ENCODE measurements around the gene LY86. TPM values are rescaled to one million over a fixed set of nuclear protein-coding genes. Genes with fewer than 3 reads are reported as not detected.

The LY86 gene
- total and polyA plus RNA-seq, 12 donors = 0.23 to 7.6 (median 0.91) TPM

- intact Hi-C loops (cut with DNase I) = loop anchor here in 5 of 10 donors (10.0 kb wide), 3 partner anchors 89 to 679 kb away; no protein-coding TSS in a partner anchor
- 89 to 99% methylated on average over 3 of the region's 3 CpGs for WGBS, 2 donors
These were observed 23.0 kb upstream of the LY86 start for GRCh38 chr6:6565488-6565887.

GRCh38 chr6:6566766-6567165 lies 21.8 kb upstream of the LY86 start:
- TF ChIP-seq, protein P1, sequence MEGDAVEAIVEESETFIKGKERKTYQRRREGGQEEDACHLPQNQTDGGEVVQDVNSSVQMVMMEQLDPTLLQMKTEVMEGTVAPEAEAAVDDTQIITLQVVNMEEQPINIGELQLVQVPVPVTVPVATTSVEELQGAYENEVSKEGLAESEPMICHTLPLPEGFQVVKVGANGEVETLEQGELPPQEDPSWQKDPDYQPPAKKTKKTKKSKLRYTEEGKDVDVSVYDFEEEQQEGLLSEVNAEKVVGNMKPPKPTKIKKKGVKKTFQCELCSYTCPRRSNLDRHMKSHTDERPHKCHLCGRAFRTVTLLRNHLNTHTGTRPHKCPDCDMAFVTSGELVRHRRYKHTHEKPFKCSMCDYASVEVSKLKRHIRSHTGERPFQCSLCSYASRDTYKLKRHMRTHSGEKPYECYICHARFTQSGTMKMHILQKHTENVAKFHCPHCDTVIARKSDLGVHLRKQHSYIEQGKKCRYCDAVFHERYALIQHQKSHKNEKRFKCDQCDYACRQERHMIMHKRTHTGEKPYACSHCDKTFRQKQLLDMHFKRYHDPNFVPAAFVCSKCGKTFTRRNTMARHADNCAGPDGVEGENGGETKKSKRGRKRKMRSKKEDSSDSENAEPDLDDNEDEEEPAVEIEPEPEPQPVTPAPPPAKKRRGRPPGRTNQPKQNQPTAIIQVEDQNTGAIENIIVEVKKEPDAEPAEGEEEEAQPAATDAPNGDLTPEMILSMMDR (IDR thresholded peaks at IDR 0.05) = no peak
- H3K4me1 ChIP-seq = peaks cover 0 to 6% (median 0%) of the 10 kb centered on the region in 9 donors
- no peak overlapping the region for H3K4me3 ChIP-seq
- 70 to 77% methylated on average over 4 of the region's 4 CpGs for WGBS, 2 donors
- no peaks in the 10 kb centered on the region for H3K27me3 ChIP-seq
- H3K27ac ChIP-seq = no peak overlapping the region
- intact Hi-C loops (cut with DNase I) = loop anchor here in 5 of 10 donors (10.0 kb wide), 3 partner anchors 88 to 678 kb away; no protein-coding TSS in a partner anchor
- DNase-seq = no peak
- H3K9me3 ChIP-seq = no peaks in the 10 kb centered on the region
- H3K36me3 ChIP-seq = no peaks in the 10 kb centered on the region
- ATAC-seq = peak in 3 of 8 donors; percentile 21 to 59 (median 46)

More at GRCh38 chr6:6565488-6565887, 23.0 kb upstream of the LY86 start:
- H3K9me3 ChIP-seq = no peaks in the 10 kb centered on the region
- no peak overlapping the region for H3K4me3 ChIP-seq
- H3K4me1 ChIP-seq = peaks cover 0 to 6% (median 0%) of the 10 kb centered on the region in 9 donors
- ATAC-seq (no peak), DNase-seq (no peak)
- H3K27ac ChIP-seq = no peak overlapping the region
- TF ChIP-seq, protein P1 (IDR thresholded peaks at IDR 0.05) = no peak
- no peaks in the 10 kb centered on the region for H3K36me3 ChIP-seq
- H3K27me3 ChIP-seq = no peaks in the 10 kb centered on the region

- Histone ChIP-seq H3K9me3 (peaks cover 0 to 7% (median 4%) of the 10 kb centered on the region in 11 donors), H3K27me3 (no peaks in the 10 kb centered on the region), H3K4me1 (peaks cover 0 to 6% (median 0%) of the 10 kb centered on the region in 9 donors), H3K36me3 (no peaks in the 10 kb centered on the region), H3K27ac (peak overlapping the region in 1 of 10 donors; percentile 2), H3K4me3 (no peak overlapping the region)
- WGBS, 2 donors = 72 to 83% methylated on average over 13 of the region's 13 CpGs
- DNase-seq = no peak
- peak in 4 of 8 donors; percentile 27 to 52 (median 34) for ATAC-seq
- intact Hi-C loops (cut with DNase I) = loop anchor here in 5 of 10 donors (10.0 kb wide), 3 partner anchors 86 to 676 kb away; no protein-coding TSS in a partner anchor
- TF ChIP-seq, protein P1 (IDR thresholded peaks at IDR 0.05) = no peak
These were observed 19.3 kb upstream of the LY86 start for GRCh38 chr6:6569096-6569810.

DNA sequence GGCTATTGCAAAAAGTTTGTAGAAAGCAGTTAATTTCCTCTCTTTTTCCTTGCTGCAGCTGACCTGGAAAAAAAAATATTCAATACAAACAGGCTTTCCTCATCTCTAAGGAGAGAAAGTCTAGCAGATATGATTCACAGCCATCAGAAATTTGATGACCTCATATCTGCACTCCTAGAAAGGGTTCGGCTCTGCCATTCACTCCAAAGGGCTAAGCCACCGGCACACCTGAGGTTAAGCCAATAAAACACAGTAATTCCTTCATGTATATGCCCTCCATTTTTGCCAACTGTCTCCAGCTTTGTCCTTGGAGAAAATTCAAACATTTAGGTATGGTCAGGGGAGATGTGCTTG lies 18.7 kb upstream of the LY86 start:
- intact Hi-C loops (cut with DNase I) = loop anchor here in 5 of 10 donors (10.0 kb wide), 3 partner anchors 85 to 675 kb away; no protein-coding TSS in a partner anchor
- WGBS, 2 donors = 69 to 73% methylated on average over 2 of the region's 2 CpGs

More for the DNA sequence above, 18.7 kb upstream of the LY86 start:
- H3K27ac ChIP-seq = peak overlapping the region in 1 of 10 donors; percentile 2
- DNase-seq (no peak), ATAC-seq (no peak)
- H3K27me3 ChIP-seq = no peaks in the 10 kb centered on the region
- H3K4me3 ChIP-seq = no peak overlapping the region
- peaks cover 0 to 6% (median 0%) of the 10 kb centered on the region in 9 donors for H3K4me1 ChIP-seq
- H3K9me3 ChIP-seq = peaks cover 0 to 12% (median 5%) of the 10 kb centered on the region in 11 donors
- TF ChIP-seq, protein P1 (IDR thresholded peaks at IDR 0.05) = no peak
- H3K36me3 ChIP-seq = no peaks in the 10 kb centered on the region
